ENCODE data around the gene C2orf68.
A peak's percentile ranks its signal among the peaks of the same experiment; 100 is the strongest.
"Not testable (repeated sequence)": the region's sequence is repeated elsewhere in the genome, so short reads cannot be mapped to it uniquely, and the experiment has no call there.

C2orf68 gene

GRCh38 chr2:85600951-85601770 lies 10.7 kb downstream of the C2orf68 start:
- Mint-ChIP-seq H3K27ac (peak overlapping the region; percentile 83 to 91), H3K27me3 (no peaks in the 10 kb centered on the region), H3K4me3 (peak overlapping the region; percentile 87 to 91), H3K9me3 (no peaks in the 10 kb centered on the region), H3K4me1 (ENCODE audit: low read depth in 2 of 2) (peaks cover 24 to 32% of the 10 kb centered on the region in 2 donors), H3K36me3 (ENCODE audit: insufficient read depth) (peaks cover 14% of the 10 kb centered on the region)
- no peak for DNase-seq
- ATAC-seq (replicated peaks) = no peak

GRCh38 chr2:85600235-85600575 lies 11.7 kb downstream of the C2orf68 start:
- H3K36me3 Mint-ChIP-seq (ENCODE audit: insufficient read depth) = peaks cover 22% of the 10 kb centered on the region
- H3K9me3 Mint-ChIP-seq = no peaks in the 10 kb centered on the region
- ATAC-seq (replicated peaks) = no peak
- peak overlapping the region; percentile 22 to 23 for H3K4me3 Mint-ChIP-seq
- peak overlapping the region; percentile 84 to 91 for H3K27ac Mint-ChIP-seq
- peaks cover 34 to 37% of the 10 kb centered on the region in 2 donors for H3K4me1 Mint-ChIP-seq (ENCODE audit: low read depth in 2 of 2)
- no peak for DNase-seq
- no peaks in the 10 kb centered on the region for H3K27me3 Mint-ChIP-seq

- H3K27ac Mint-ChIP-seq = peak overlapping the region in 1 of 2 donors; percentile 84
- H3K4me1 Mint-ChIP-seq (ENCODE audit: low read depth in 2 of 2) = peaks cover 38 to 43% of the 10 kb centered on the region in 2 donors
- no peaks in the 10 kb centered on the region for H3K27me3 Mint-ChIP-seq
- H3K4me3 Mint-ChIP-seq = peak overlapping the region; percentile 22 to 23
- ATAC-seq (replicated peaks) (no peak), DNase-seq (no peak)
- H3K36me3 Mint-ChIP-seq (ENCODE audit: insufficient read depth) = peaks cover 26% of the 10 kb centered on the region
- H3K9me3 Mint-ChIP-seq = no peaks in the 10 kb centered on the region
These were observed 12.2 kb downstream of the C2orf68 start for GRCh38 chr2:85599468-85600234.

GRCh38 chr2:85598594-85599340 lies 13.1 kb downstream of the C2orf68 start:
- Mint-ChIP-seq H3K27me3 (no peaks in the 10 kb centered on the region), H3K27ac (peak overlapping the region; percentile 26 to 31)

GRCh38 chr2:85597241-85597640 lies 14.6 kb downstream of the C2orf68 start:
- Mint-ChIP-seq H3K9me3 (no peaks in the 10 kb centered on the region), H3K4me3 (peak overlapping the region; percentile 100), H3K27ac (peak overlapping the region in 1 of 2 donors; percentile 100), H3K27me3 (no peaks in the 10 kb centered on the region), H3K36me3 (ENCODE audit: insufficient read depth) (peaks cover 24% of the 10 kb centered on the region), H3K4me1 (ENCODE audit: low read depth in 2 of 2) (peaks cover 42 to 43% of the 10 kb centered on the region in 2 donors)
- ATAC-seq (replicated peaks) = no peak
- no peak for DNase-seq

More at GRCh38 chr2:85598594-85599340, 13.1 kb downstream of the C2orf68 start:
- Mint-ChIP-seq H3K4me1 (ENCODE audit: low read depth in 2 of 2) (peaks cover 42 to 48% of the 10 kb centered on the region in 2 donors), H3K4me3 (no peak overlapping the region), H3K36me3 (ENCODE audit: insufficient read depth) (peaks cover 24% of the 10 kb centered on the region), H3K9me3 (no peaks in the 10 kb centered on the region)
- ATAC-seq (replicated peaks) = no peak
- no peak for DNase-seq

- Mint-ChIP-seq H3K9me3 (no peaks in the 10 kb centered on the region), H3K27ac (peak overlapping the region; percentile 100), H3K4me1 (ENCODE audit: low read depth in 2 of 2) (peaks cover 38% of the 10 kb centered on the region in 2 donors), H3K27me3 (no peaks in the 10 kb centered on the region), H3K36me3 (ENCODE audit: insufficient read depth) (peaks cover 23% of the 10 kb centered on the region), H3K4me3 (peak overlapping the region; percentile 100)
- ATAC-seq (replicated peaks) = no peak
- no peak for DNase-seq
These were observed 15.3 kb downstream of the C2orf68 start for GRCh38 chr2:85596486-85597143.

GRCh38 chr2:85596026-85596333 lies 15.9 kb downstream of the C2orf68 start:
- Mint-ChIP-seq H3K4me1 (ENCODE audit: low read depth in 2 of 2) (peaks cover 34% of the 10 kb centered on the region in 2 donors), H3K36me3 (ENCODE audit: insufficient read depth) (peaks cover 21% of the 10 kb centered on the region), H3K4me3 (peak overlapping the region; percentile 100), H3K27ac (peak overlapping the region; percentile 100), H3K9me3 (no peaks in the 10 kb centered on the region), H3K27me3 (no peaks in the 10 kb centered on the region)
- no peak for DNase-seq
- ATAC-seq (replicated peaks) = peak; percentile 3

GRCh38 chr2:85595301-85596025 lies 16.4 kb downstream of the C2orf68 start, which contains the start of gene RNF181:
TSS of gene RNF181 (plus strand) at chr2:85595745. CDS start at chr2:85595764, 19 bp downstream.
- H3K9me3 Mint-ChIP-seq = no peaks in the 10 kb centered on the region
- H3K36me3 Mint-ChIP-seq (ENCODE audit: insufficient read depth) = peaks cover 21% of the 10 kb centered on the region
- peak; percentile 98 for ATAC-seq (replicated peaks)
- H3K27ac Mint-ChIP-seq = peak within 1 kb of the TSS; percentile 100
- H3K27me3 Mint-ChIP-seq = no peaks in the 10 kb centered on the region
- peak within 1 kb of the TSS; percentile 100 for H3K4me3 Mint-ChIP-seq
- DNase-seq = peak; percentile 85 to 86 (median 86)
- H3K4me1 Mint-ChIP-seq (ENCODE audit: low read depth in 2 of 2) = peaks cover 33 to 36% of the 10 kb centered on the region in 2 donors

GRCh38 chr2:85594715-85595300 lies 17.1 kb downstream of the C2orf68 start:
- H3K4me1 Mint-ChIP-seq (ENCODE audit: low read depth in 2 of 2) = peaks cover 33 to 40% of the 10 kb centered on the region in 2 donors
- H3K27ac Mint-ChIP-seq = peak overlapping the region; percentile 100
- H3K36me3 Mint-ChIP-seq (ENCODE audit: insufficient read depth) = peaks cover 25% of the 10 kb centered on the region
- no peak for DNase-seq
- ATAC-seq (replicated peaks) = peak; percentile 1
- no peaks in the 10 kb centered on the region for H3K27me3 Mint-ChIP-seq
- peak overlapping the region; percentile 100 for H3K4me3 Mint-ChIP-seq
- H3K9me3 Mint-ChIP-seq = no peaks in the 10 kb centered on the region

GRCh38 chr2:85593023-85593422 lies 18.8 kb downstream of the C2orf68 start:
- Mint-ChIP-seq H3K9me3 (no peaks in the 10 kb centered on the region), H3K27ac (peak overlapping the region; percentile 60 to 77), H3K4me3 (no peak overlapping the region), H3K36me3 (ENCODE audit: insufficient read depth) (peaks cover 19% of the 10 kb centered on the region), H3K4me1 (ENCODE audit: low read depth in 2 of 2) (peaks cover 38 to 45% of the 10 kb centered on the region in 2 donors), H3K27me3 (no peaks in the 10 kb centered on the region)
- no peak for ATAC-seq (replicated peaks)
- no peak for DNase-seq

GRCh38 chr2:85592299-85592698 lies 19.6 kb downstream of the C2orf68 start:
- Mint-ChIP-seq H3K27ac (peak overlapping the region in 1 of 2 donors; percentile 29), H3K36me3 (ENCODE audit: insufficient read depth) (peaks cover 19% of the 10 kb centered on the region), H3K4me3 (peak overlapping the region in 1 of 2 donors; percentile 25), H3K4me1 (ENCODE audit: low read depth in 2 of 2) (peaks cover 38 to 49% of the 10 kb centered on the region in 2 donors)
- DNase-seq; H3K27me3 Mint-ChIP-seq; ATAC-seq (replicated peaks); H3K9me3 Mint-ChIP-seq: not testable (repeated sequence)

- H3K4me3 Mint-ChIP-seq = no peak overlapping the region
- H3K27ac Mint-ChIP-seq = peak overlapping the region in 1 of 2 donors; percentile 35
- no peaks in the 10 kb centered on the region for H3K27me3 Mint-ChIP-seq
- ATAC-seq (replicated peaks) (no peak), DNase-seq (no peak)
- no peaks in the 10 kb centered on the region for H3K9me3 Mint-ChIP-seq
- peaks cover 19% of the 10 kb centered on the region for H3K36me3 Mint-ChIP-seq (ENCODE audit: insufficient read depth)
- H3K4me1 Mint-ChIP-seq (ENCODE audit: low read depth in 2 of 2) = peaks cover 33 to 44% of the 10 kb centered on the region in 2 donors
These were observed 20.3 kb downstream of the C2orf68 start for GRCh38 chr2:85591563-85591962.

Data from effector memory CD8-positive, alpha-beta T cell (primary cell).